ENCODE measurements around the gene DPP7. TPM values are rescaled to one million over a fixed set of nuclear protein-coding genes. Genes with fewer than 3 reads are reported as not detected.

The DPP7 gene
- total and polyA plus RNA-seq, 9 of the 15 experiments (the other 6 are each of a cell fraction or from before 2014, with no cell fraction given): 0.99 to 365 (median 132) TPM

DNA sequence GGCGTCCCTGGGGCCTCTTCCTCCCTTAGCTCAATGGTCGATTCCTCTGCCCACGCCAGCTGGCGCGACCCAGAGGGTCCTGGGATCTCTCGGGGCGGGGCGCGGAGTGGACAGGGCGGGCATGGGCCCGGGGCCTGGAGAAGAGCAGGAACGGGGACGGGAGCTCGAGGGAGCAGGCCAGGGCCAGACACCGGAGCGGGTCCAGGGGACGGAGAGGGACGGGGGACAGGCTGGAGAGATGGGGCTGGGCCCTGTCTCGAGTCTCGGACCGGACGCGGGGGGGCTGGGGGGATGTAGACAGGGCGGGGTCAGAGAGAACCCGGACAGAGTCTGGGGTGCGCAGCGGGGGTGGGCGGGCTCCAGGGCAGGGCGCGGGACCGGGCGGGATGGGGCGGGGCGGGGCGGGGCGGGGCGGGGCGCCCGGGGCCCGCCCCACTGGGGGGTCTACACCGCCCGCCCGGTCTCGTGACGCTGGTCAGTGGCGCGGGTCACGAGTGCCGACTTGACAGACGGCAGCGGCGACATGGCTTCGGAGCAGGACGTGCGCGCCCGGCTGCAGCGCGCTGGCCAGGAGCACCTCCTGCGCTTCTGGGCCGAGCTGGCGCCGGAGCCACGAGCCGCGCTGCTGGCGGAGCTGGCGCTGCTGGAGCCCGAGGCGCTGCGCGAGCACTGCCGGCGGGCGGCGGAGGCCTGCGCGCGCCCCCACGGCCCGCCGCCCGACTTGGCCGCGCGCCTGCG, 37.4 kb downstream of the DPP7 start, which contains the start of gene UAP1L1 (continued):
- TF ChIP-seq, protein P1, sequence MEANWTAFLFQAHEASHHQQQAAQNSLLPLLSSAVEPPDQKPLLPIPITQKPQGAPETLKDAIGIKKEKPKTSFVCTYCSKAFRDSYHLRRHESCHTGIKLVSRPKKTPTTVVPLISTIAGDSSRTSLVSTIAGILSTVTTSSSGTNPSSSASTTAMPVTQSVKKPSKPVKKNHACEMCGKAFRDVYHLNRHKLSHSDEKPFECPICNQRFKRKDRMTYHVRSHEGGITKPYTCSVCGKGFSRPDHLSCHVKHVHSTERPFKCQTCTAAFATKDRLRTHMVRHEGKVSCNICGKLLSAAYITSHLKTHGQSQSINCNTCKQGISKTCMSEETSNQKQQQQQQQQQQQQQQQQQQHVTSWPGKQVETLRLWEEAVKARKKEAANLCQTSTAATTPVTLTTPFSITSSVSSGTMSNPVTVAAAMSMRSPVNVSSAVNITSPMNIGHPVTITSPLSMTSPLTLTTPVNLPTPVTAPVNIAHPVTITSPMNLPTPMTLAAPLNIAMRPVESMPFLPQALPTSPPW (CRISPR knock-in tag; IDR thresholded peaks at IDR 0.05): peak; percentile 90
- TF ChIP-seq, protein P2, sequence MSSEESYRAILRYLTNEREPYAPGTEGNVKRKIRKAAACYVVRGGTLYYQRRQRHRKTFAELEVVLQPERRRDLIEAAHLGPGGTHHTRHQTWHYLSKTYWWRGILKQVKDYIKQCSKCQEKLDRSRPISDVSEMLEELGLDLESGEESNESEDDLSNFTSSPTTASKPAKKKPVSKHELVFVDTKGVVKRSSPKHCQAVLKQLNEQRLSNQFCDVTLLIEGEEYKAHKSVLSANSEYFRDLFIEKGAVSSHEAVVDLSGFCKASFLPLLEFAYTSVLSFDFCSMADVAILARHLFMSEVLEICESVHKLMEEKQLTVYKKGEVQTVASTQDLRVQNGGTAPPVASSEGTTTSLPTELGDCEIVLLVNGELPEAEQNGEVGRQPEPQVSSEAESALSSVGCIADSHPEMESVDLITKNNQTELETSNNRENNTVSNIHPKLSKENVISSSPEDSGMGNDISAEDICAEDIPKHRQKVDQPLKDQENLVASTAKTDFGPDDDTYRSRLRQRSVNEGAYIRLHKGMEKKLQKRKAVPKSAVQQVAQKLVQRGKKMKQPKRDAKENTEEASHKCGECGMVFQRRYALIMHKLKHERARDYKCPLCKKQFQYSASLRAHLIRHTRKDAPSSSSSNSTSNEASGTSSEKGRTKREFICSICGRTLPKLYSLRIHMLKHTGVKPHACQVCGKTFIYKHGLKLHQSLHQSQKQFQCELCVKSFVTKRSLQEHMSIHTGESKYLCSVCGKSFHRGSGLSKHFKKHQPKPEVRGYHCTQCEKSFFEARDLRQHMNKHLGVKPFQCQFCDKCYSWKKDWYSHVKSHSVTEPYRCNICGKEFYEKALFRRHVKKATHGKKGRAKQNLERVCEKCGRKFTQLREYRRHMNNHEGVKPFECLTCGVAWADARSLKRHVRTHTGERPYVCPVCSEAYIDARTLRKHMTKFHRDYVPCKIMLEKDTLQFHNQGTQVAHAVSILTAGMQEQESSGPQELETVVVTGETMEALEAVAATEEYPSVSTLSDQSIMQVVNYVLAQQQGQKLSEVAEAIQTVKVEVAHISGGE (CRISPR knock-in tag; IDR thresholded peaks at IDR 0.05): peak in 1 of 3 experiments; percentile 50; a peak in 1 of 6 replicates
- no peak for TF ChIP-seq ZNF436 (CRISPR knock-in tag; IDR thresholded peaks at IDR 0.05)
- TF ChIP-seq HMGN3 (IDR thresholded peaks at IDR 0.05; ENCODE audit: borderline replicate concordance, extremely low read depth, insufficient read length, low read depth, low read length): peak; percentile 48
- TF ChIP-seq ZNF316 (IDR thresholded peaks at IDR 0.05): no peak
- no peak for TF ChIP-seq ELF1 (tag; IDR thresholded peaks at IDR 0.05)
- TF ChIP-seq TRIM28 (IDR thresholded peaks at IDR 0.05): no peak
- TF ChIP-seq, protein P3, sequence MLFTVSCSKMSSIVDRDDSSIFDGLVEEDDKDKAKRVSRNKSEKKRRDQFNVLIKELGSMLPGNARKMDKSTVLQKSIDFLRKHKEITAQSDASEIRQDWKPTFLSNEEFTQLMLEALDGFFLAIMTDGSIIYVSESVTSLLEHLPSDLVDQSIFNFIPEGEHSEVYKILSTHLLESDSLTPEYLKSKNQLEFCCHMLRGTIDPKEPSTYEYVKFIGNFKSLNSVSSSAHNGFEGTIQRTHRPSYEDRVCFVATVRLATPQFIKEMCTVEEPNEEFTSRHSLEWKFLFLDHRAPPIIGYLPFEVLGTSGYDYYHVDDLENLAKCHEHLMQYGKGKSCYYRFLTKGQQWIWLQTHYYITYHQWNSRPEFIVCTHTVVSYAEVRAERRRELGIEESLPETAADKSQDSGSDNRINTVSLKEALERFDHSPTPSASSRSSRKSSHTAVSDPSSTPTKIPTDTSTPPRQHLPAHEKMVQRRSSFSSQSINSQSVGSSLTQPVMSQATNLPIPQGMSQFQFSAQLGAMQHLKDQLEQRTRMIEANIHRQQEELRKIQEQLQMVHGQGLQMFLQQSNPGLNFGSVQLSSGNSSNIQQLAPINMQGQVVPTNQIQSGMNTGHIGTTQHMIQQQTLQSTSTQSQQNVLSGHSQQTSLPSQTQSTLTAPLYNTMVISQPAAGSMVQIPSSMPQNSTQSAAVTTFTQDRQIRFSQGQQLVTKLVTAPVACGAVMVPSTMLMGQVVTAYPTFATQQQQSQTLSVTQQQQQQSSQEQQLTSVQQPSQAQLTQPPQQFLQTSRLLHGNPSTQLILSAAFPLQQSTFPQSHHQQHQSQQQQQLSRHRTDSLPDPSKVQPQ (CRISPR knock-in tag; IDR thresholded peaks at IDR 0.05; ENCODE audit: borderline replicate concordance): no peak
- TF ChIP-seq, protein P4, sequence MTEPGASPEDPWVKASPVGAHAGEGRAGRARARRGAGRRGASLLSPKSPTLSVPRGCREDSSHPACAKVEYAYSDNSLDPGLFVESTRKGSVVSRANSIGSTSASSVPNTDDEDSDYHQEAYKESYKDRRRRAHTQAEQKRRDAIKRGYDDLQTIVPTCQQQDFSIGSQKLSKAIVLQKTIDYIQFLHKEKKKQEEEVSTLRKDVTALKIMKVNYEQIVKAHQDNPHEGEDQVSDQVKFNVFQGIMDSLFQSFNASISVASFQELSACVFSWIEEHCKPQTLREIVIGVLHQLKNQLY (CRISPR knock-in tag; conservative IDR thresholded peaks at IDR 0.05): no peak
- TF ChIP-seq ZNF695 (CRISPR knock-in tag; IDR thresholded peaks at IDR 0.05): no peak
- TF ChIP-seq POLR2G (IDR thresholded peaks at IDR 0.05; ENCODE audit: low read depth, low read length): peak; percentile 3; the same call in 1 of the 2 replicates
- TF ChIP-seq, protein P5, sequence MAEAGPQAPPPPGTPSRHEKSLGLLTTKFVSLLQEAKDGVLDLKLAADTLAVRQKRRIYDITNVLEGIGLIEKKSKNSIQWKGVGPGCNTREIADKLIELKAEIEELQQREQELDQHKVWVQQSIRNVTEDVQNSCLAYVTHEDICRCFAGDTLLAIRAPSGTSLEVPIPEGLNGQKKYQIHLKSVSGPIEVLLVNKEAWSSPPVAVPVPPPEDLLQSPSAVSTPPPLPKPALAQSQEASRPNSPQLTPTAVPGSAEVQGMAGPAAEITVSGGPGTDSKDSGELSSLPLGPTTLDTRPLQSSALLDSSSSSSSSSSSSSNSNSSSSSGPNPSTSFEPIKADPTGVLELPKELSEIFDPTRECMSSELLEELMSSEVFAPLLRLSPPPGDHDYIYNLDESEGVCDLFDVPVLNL (CRISPR knock-in tag; IDR thresholded peaks at IDR 0.05; ENCODE audit: low read depth): no peak
- TF ChIP-seq, protein P6, sequence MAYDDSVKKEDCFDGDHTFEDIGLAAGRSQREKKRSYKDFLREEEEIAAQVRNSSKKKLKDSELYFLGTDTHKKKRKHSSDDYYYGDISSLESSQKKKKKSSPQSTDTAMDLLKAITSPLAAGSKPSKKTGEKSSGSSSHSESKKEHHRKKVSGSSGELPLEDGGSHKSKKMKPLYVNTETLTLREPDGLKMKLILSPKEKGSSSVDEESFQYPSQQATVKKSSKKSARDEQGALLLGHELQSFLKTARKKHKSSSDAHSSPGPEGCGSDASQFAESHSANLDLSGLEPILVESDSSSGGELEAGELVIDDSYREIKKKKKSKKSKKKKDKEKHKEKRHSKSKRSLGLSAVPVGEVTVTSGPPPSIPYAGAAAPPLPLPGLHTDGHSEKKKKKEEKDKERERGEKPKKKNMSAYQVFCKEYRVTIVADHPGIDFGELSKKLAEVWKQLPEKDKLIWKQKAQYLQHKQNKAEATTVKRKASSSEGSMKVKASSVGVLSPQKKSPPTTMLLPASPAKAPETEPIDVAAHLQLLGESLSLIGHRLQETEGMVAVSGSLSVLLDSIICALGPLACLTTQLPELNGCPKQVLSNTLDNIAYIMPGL (CRISPR knock-in tag; IDR thresholded peaks at IDR 0.05): no peak

Measured in K562 (cell line).